Heart right ventricle (tissue), 16 donors: ENCODE measurements around the gene SCCPDH. TPM values are rescaled to one million over a fixed set of nuclear protein-coding genes. Genes with fewer than 3 reads are reported as not detected.

Source experiments
- ATAC-seq, 8 donors: fragments of 200-7000 bp; cut with Tn5 transposase; one replicate each; pipeline ENCODE4 v1.9.1; 2020; ENCODE audit warnings: mild to moderate bottlenecking in 8 of 8, moderate library complexity in 8 of 8, moderate number of reproducible peaks in 1 of 8
- DNase-seq, 2 donors: peaks; one replicate each; pipeline ENCODE4 v3.0.0-alpha.2; 2020
- H3K27ac ChIP-seq, 10 donors: fragments of 200-600 bp; sonication (generic) in 2 of 10; one replicate each; pipeline versions ENCODE4 v1.5.0 to v1.8.0; 2020 to 2022; ENCODE audit warnings: mild to moderate bottlenecking in 3 of 10
- H3K27me3 ChIP-seq, 7 donors: fragments of 200-600 bp; one replicate each; pipeline ENCODE4 v1.8.0; 2021 to 2022; ENCODE audit warnings: mild to moderate bottlenecking in 2 of 7
- H3K36me3 ChIP-seq, 9 donors: fragments of 200-600 bp; sonication (generic) in 1 of 9; one replicate each; pipeline versions ENCODE4 v1.5.0 to v1.8.0; 2020 to 2022; ENCODE audit warnings: mild to moderate bottlenecking in 2 of 9
- H3K4me1 ChIP-seq, 9 donors: fragments of 200-600 bp; sonication (generic) in 1 of 9; one replicate each; pipeline versions ENCODE4 v1.5.0 to v1.8.0; 2020 to 2022; ENCODE audit warnings: mild to moderate bottlenecking in 4 of 9
- H3K4me3 ChIP-seq, 10 donors: fragments of 200-600 bp; sonication (generic) in 2 of 10; one replicate each; pipeline versions ENCODE4 v1.5.0 to v1.8.0; 2020 to 2022; ENCODE audit warnings: mild to moderate bottlenecking in 7 of 10, moderate library complexity in 2 of 10
- H3K9me3 ChIP-seq, 11 donors: fragments of 200-600 bp in 10 of 11; sonication (generic) in 2 of 11; one replicate each; pipeline versions ENCODE4 v1.5.0 to v1.8.0; 2013 to 2022; ENCODE audit warnings: mild to moderate bottlenecking in 2 of 11, control low read depth in 1 of 11, moderate library complexity in 1 of 11
- CTCF ChIP-seq, 9 donors: fragments of 200-600 bp; sonication (generic) in 2 of 9; IDR thresholded peaks; one replicate each; pipeline versions ENCODE4 v1.5.0 to v1.8.0; 2021 to 2022; ENCODE audit warnings: antibody characterized with exemption in 9 of 9, mild to moderate bottlenecking in 5 of 9, moderate library complexity in 1 of 9
- WGBS, 2 donors: extraction: QIAGEN DNeasy Blood & Tissue Kit; methylation state at CpG; one replicate each; pipeline ENCODE4 v1.1.7; 2013; ENCODE audit warnings: inconsistent platforms in 1 of 2; 5-methylcytosine and 5-hydroxymethylcytosine counted together
- intact Hi-C, 10 donors: fragments of 100-400 bp; cut with DNase I; formaldehyde crosslinking; loops; one replicate each; pipeline versions ENCODE4 v1.11.1 to v1.14.2; 2022
- polyA plus RNA-seq, 2 donors: library from polyadenylated mRNA; stranded (reverse); fragments of 200-250 nt; gene quantifications; one replicate each; pipeline ENCODE4 v1.2.3, GENCODE V29; 2013
- total RNA-seq, 10 donors: library from RNA; stranded (reverse); fragmentation: NEBNext Ultra II Directional in 3 of 10; extraction: Animal tissue kit (Norgen Biotek cat#: 25700) in 3 of 10; gene quantifications; one replicate each; pipeline versions ENCODE4 v1.2.1 to v1.2.4, GENCODE V29; 2021 to 2023
- donor health status: Arrhythmogenic right ventricular cardiomyopathy.
- donor health status: ischemic (EF 13 %, LVEDD 7.1; RV severe dilation, severe dysfunction).
- donor health status: healthy with polysubstance abuse.
- donor health status: DM: no; HTN: yes; CAD: no.
- donor health status: DM: no; HTN: no; CAD: no.
- donor health status: ischemic (EF 25% LVEDD 6.9; RV normal size, moderate dysfunction).
- donor health status: ischemic (EF 25% LVEDD 5.7; RV mildly dilated, moderate dysfunction).
- donor health status: healthy.
- donor health status: DM: yes; HTN: yes; CAD: no.
- donor health status: Ischemic cardiomyopathy.
- donor health status: ischemic (EF 35%, LVEDD 5.7; RV mildly dilated, moderate dysfunction).
- donor health status: nonischemic (EF 11% LVEDD 7.7; RV severe dilation, severe dysfunction).
- donor health status: DM: yes; HTN: yes; CAD: no.
- donor health status: PGD.
- donor health status: ischemic (EF 29% LVEDD 5.4; RV normal size, mild dysfunction).
- donor health status: nonischemic (EF 23%, LVEDD 6.1; RV moderate dilation, normal function).

Gene SCCPDH
- total and polyA plus RNA-seq, 12 donors: 9.9 to 37.5 (median 30.8) TPM

GRCh38 chr1:246755419-246755818 is 31.2 kb downstream of the SCCPDH start:
- Histone ChIP-seq H3K4me3 (no peak overlapping the region), H3K27me3 (no peaks in the 10 kb centered on the region), H3K36me3 (peaks cover 0 to 39% (median 7%) of the 10 kb centered on the region in 9 donors), H3K9me3 (no peaks in the 10 kb centered on the region), H3K27ac (no peak overlapping the region), H3K4me1 (no peaks in the 10 kb centered on the region)
- ATAC-seq (no peak), DNase-seq (no peak)
- TF ChIP-seq CTCF (IDR thresholded peaks at IDR 0.05): no peak
- intact Hi-C loops: loop anchor here in 3 of 10 donors (2.0 to 10.0 kb wide), 2 partner anchors 251 to 259 kb away; partner anchors contain the start of gene SMYD3 (in 2 of the 3)
- 92 to 95% methylated on average over 8 of the region's 8 CpGs for WGBS, 2 donors

GRCh38 chr1:246760422-246761347 is 36.5 kb downstream of the SCCPDH start:
- H3K4me1 ChIP-seq: no peaks in the 10 kb centered on the region
- H3K27ac ChIP-seq: no peak overlapping the region
- WGBS, 2 donors: 73 to 75% methylated on average over 14 of the region's 14 CpGs
- no peaks in the 10 kb centered on the region for H3K27me3 ChIP-seq
- ATAC-seq (no peak), DNase-seq (no peak)
- H3K9me3 ChIP-seq: no peaks in the 10 kb centered on the region
- TF ChIP-seq CTCF (IDR thresholded peaks at IDR 0.05): no peak
- no peak overlapping the region for H3K4me3 ChIP-seq
- intact Hi-C loops: no loop called here
- peaks cover 0 to 74% (median 25%) of the 10 kb centered on the region in 9 donors for H3K36me3 ChIP-seq

- no peak for ATAC-seq
- Histone ChIP-seq H3K4me3 (no peak overlapping the region), H3K27me3 (no peaks in the 10 kb centered on the region), H3K27ac (no peak overlapping the region), H3K4me1 (no peaks in the 10 kb centered on the region), H3K36me3 (peaks cover 0 to 79% (median 25%) of the 10 kb centered on the region in 9 donors), H3K9me3 (no peaks in the 10 kb centered on the region)
- no peak for DNase-seq
- intact Hi-C loops: no loop called here
- TF ChIP-seq CTCF (IDR thresholded peaks at IDR 0.05): no peak
- 95 to 96% methylated on average over 7 of the region's 7 CpGs for WGBS, 2 donors
Measured at GRCh38 chr1:246761396-246761795, 37.2 kb downstream of the SCCPDH start.

GRCh38 chr1:246765521-246765920 is 41.3 kb downstream of the SCCPDH start:
- peaks cover 0 to 92% (median 21%) of the 10 kb centered on the region in 9 donors for H3K36me3 ChIP-seq
- ATAC-seq (no peak), DNase-seq (no peak)
- intact Hi-C loops: no loop called here
- 93 to 94% methylated on average over 3 of the region's 3 CpGs for WGBS, 2 donors
- TF ChIP-seq CTCF (IDR thresholded peaks at IDR 0.05): no peak
- no peak overlapping the region for H3K27ac ChIP-seq
- no peaks in the 10 kb centered on the region for H3K27me3 ChIP-seq
- H3K9me3 ChIP-seq: no peaks in the 10 kb centered on the region
- peaks cover 0 to 4% (median 0%) of the 10 kb centered on the region in 9 donors for H3K4me1 ChIP-seq
- no peak overlapping the region for H3K4me3 ChIP-seq
